Natural killer cell treated with Interleukin-12 subunit alpha and Interleukin-12 subunit beta and Interleukin-15 and Interleukin-18, amount 100 ng/mL, for 72 hours (primary cell): ENCODE measurements around the gene MACROD2. TPM values are rescaled to one million over a fixed set of nuclear protein-coding genes. Genes with fewer than 3 reads are reported as not detected.

Experiments
- ATAC-seq, 2 donors: fragments of 150-1000 bp; cut with Tn5 transposase in 1 of 2; sonication (Bioruptor Pico), chemical (Tn5 transposase) in 1 of 2; 2 replicates each; pipeline ENCODE4 v1.10.0; 2021
- DNase-seq: peaks from one replicate; pipeline ENCODE4 v3.0.0; 2022; ENCODE audit warnings: low spot score
- H3K27ac Mint-ChIP-seq, 2 donors: 1 replicate in 1 of 2; 2 replicates in 1 of 2; pipeline ENCODE4 v1.8.0; 2022; ENCODE audit warnings: mixed read lengths in 2 of 2, mild to moderate bottlenecking in 1 of 2, moderate library complexity in 1 of 2
- H3K27me3 Mint-ChIP-seq, 2 donors: 1 replicate in 1 of 2; 2 replicates in 1 of 2; pipeline ENCODE4 v1.8.0; 2022; ENCODE audit warnings: mixed read lengths in 2 of 2
- H3K36me3 Mint-ChIP-seq: one replicate; pipeline ENCODE4 v1.8.0; 2022; ENCODE audit warnings: mixed read lengths
- H3K4me1 Mint-ChIP-seq, 2 donors: 1 replicate in 1 of 2; 2 replicates in 1 of 2; pipeline ENCODE4 v1.8.0; 2022; ENCODE audit warnings: low read depth in 2 of 2, mixed read lengths in 2 of 2, mild to moderate bottlenecking in 1 of 2
- H3K4me3 Mint-ChIP-seq: one replicate; pipeline ENCODE4 v1.8.0; 2022; ENCODE audit warnings: mixed read lengths
- H3K9me3 Mint-ChIP-seq: 2 replicates; pipeline ENCODE4 v1.8.0; 2022; ENCODE audit warnings: mixed read lengths
- total RNA-seq, 2 donors: library from RNA; stranded (reverse); gene quantifications; one replicate each; pipeline ENCODE4 v1.2.3, GENCODE V29; 2022

Gene MACROD2
- total RNA-seq, 2 donors from 2014 or later, result not detected

GRCh38 chr20:16100767-16101166 is 2105.5 kb downstream of the MACROD2 start:
- Mint-ChIP-seq H3K4me1 (no peaks in the 10 kb centered on the region), H3K36me3 (no peaks in the 10 kb centered on the region), H3K9me3 (no peaks in the 10 kb centered on the region), H3K27ac (no peak overlapping the region), H3K27me3 (peaks cover 0 to 3% of the 10 kb centered on the region in 2 donors), H3K4me3 (no peak overlapping the region)
- no peak for ATAC-seq
- no peak for DNase-seq

Other genes starting within 250 kb of the MACROD2 start
- gene ESF1, start 210.6 kb upstream of the MACROD2 start, total RNA-seq, result 10 to 100 TPM; 18.2 to 31.7 TPM
- gene NDUFAF5, start 210.5 kb upstream of the MACROD2 start, total RNA-seq, result 10 to 100 TPM; 26.9 to 44.6 TPM
- not detected for gene SEL1L2, start 4.9 kb upstream of the MACROD2 start, total RNA-seq